HepG2 (cell line): Measurements from ENCODE around the gene TSPAN9. TPM values are rescaled to one million over a fixed set of nuclear protein-coding genes. Genes with fewer than 3 reads are reported as not detected.

Experiments used
- ATAC-seq: fragments of 200-7000 bp; cut with Tn5 transposase; 3 replicates; pipeline ENCODE4 v1.9.1; 2020; ENCODE audit warnings: mild to moderate bottlenecking, moderate library complexity
- BruUV-seq: library from RNA; stranded (reverse); fragments of 400-500 nt; replicated peaks from 2 replicates; lab custom pipeline; 2021; lab: Mats Ljungman, UMichigan
- CTCF ChIA-PET: fragments of 300-600 bp; formaldehyde crosslinking; extraction: SDS; loops from one replicate; lab custom pipeline; 2021; ENCODE audit warnings: low total read pairs, inconsistent platforms, low intra/inter-chr PET ratio; lab: Yijun Ruan, JAX
- POLR2A ChIA-PET: fragments of 350-600 bp; sonication (Branson Sonifier 250); formaldehyde crosslinking; loops from one replicate; lab custom pipeline; 2020; ENCODE audit warnings: antibody characterized with exemption, inconsistent platforms; lab: Yijun Ruan, JAX
- DNase-seq: peaks from one replicate; pipeline ENCODE4 v3.0.0-alpha.2; 2015; ENCODE audit warnings: low spot score
- FAIRE-seq: peaks from 3 replicates; lab custom pipeline; 2011; peaks lifted over from hg19 to GRCh38; lab: Jason Lieb, UNC
- H2AFZ ChIP-seq: one replicate; pipeline ENCODE4 v1.6.1; 2011; ENCODE audit warnings: low read length, inconsistent platforms
- H3K27ac ChIP-seq: fragments of 300-600 bp; 3 replicates; pipeline ENCODE4 v1.8.0; 2011; ENCODE audit warnings: mixed run types, mild to moderate bottlenecking, mixed read lengths, low read length, inconsistent platforms; ENCODE audit not compliant: insufficient read depth; ENCODE audit errors: extremely low read length
- H3K27me3 ChIP-seq, 2 experiments: fragments of 200-600 bp in 1 of 2; 2 replicates in 1 of 2; 3 replicates in 1 of 2; pipeline versions ENCODE4 v1.6.0 to v1.8.0; 2011; ENCODE audit warnings: low read length in 2 of 2, mild to moderate bottlenecking in 2 of 2, moderate library complexity in 2 of 2, inconsistent platforms in 1 of 2; ENCODE audit not compliant: insufficient read depth in 2 of 2, control insufficient read depth in 1 of 2
- H3K36me3 ChIP-seq, 2 experiments: fragments of 200-600 bp in 1 of 2; replicated peaks in 1 of 2; 2 replicates in 1 of 2; 3 replicates in 1 of 2; pipeline versions ENCODE4 v1.5.1 to v1.8.0; 2011; ENCODE audit warnings: low read length in 2 of 2, inconsistent platforms in 1 of 2; ENCODE audit not compliant: insufficient read depth in 2 of 2, control insufficient read depth in 1 of 2
- H3K4me1 ChIP-seq: 2 replicates; pipeline ENCODE4 v1.5.1; 2012; ENCODE audit warnings: low read length, inconsistent platforms; ENCODE audit not compliant: insufficient read depth
- H3K4me2 ChIP-seq: 2 replicates; pipeline ENCODE4 v1.6.0; 2011; ENCODE audit warnings: low read depth, low read length, inconsistent platforms
- H3K4me3 ChIP-seq, 3 experiments: fragments of 200-600 bp in 1 of 3; sonication (generic), shearing (Covaris generic) in 1 of 3; replicated peaks in 1 of 3; 2 replicates each; pipeline ENCODE4 v1.5.1; 2011 to 2016; ENCODE audit warnings: low read length in 3 of 3, inconsistent platforms in 2 of 3, low read depth in 2 of 3, mild to moderate bottlenecking in 2 of 3, control low read depth in 1 of 3, mixed read lengths in 1 of 3; ENCODE audit not compliant: insufficient read depth in 1 of 3
- H3K79me2 ChIP-seq: one replicate; pipeline ENCODE4 v1.6.1; 2011; ENCODE audit warnings: low read length, inconsistent platforms; ENCODE audit not compliant: insufficient read depth
- H3K9ac ChIP-seq: 2 replicates; pipeline ENCODE4 v1.6.0; 2011; ENCODE audit warnings: mild to moderate bottlenecking, low read depth, low read length, inconsistent platforms; ENCODE audit not compliant: insufficient read depth
- H3K9me3 ChIP-seq: 2 replicates; pipeline ENCODE4 v1.5.1; 2012; ENCODE audit warnings: mild to moderate bottlenecking, low read length
- H4K20me1 ChIP-seq: 2 replicates; pipeline ENCODE4 v1.6.0; 2011; ENCODE audit warnings: inconsistent platforms, mild to moderate bottlenecking, low read length, moderate library complexity; ENCODE audit not compliant: insufficient read depth
- CTCF ChIP-seq: sonication (generic); formaldehyde crosslinking; IDR thresholded peaks from 2 replicates; pipeline ENCODE4 v1.5.0; 2020; ENCODE audit warnings: mild to moderate bottlenecking, missing genetic modification reagents, moderate library complexity
- GABPA ChIP-seq, 2 experiments: IDR thresholded peaks; 2 replicates each; pipeline ENCODE4 v1.6.1; 2011 to 2016; ENCODE audit warnings: low read depth in 2 of 2, low read length in 1 of 2, missing biosample characterization in 1 of 2, missing genetic modification characterization in 1 of 2
- TBL1XR1 ChIP-seq: fragments of 150-350 bp; IDR thresholded peaks from 2 replicates; pipeline ENCODE4 v1.6.1; 2014; ENCODE audit warnings: borderline replicate concordance, low read length; ENCODE audit not compliant: partially characterized antibody
- WGBS: methylation state at CpG from one replicate; pipeline ENCODE4 v1.1.6; 2017; ENCODE audit warnings: low lambda C conversion rate; 5-methylcytosine and 5-hydroxymethylcytosine counted together
- in situ Hi-C: cut with HindIII; loops from 2 replicates; pipeline ENCODE4 v1.10.0; 2017; ENCODE audit warnings: low pct_unique_long_range_greater_than_20kb; ENCODE audit not compliant: extremely low pct_ligation_motif_present
- intact Hi-C: fragments of 100-400 bp; cut with micrococcal nuclease; formaldehyde crosslinking; loops from one replicate; pipeline ENCODE4 v1.10.0; 2022; ENCODE audit not compliant: unreplicated experiment
- polyA plus RNA-seq, 8 experiments: library from polyadenylated mRNA; depleted of rRNA in 3 of 8; stranded (reverse) in 7 of 8; unstranded in 1 of 8; fragments of >200 nt; fragmentation: Illumina TruSeq in 4 of 8; extraction: Trizol in 4 of 8; gene quantifications; 2 replicates each; pipeline versions ENCODE4 v1.2.1 to v1.2.3, GENCODE V29; 2011 to 2016; ENCODE audit warnings: low read depth in 4 of 8, missing spikeins in 1 of 8, mixed read lengths in 1 of 8; ENCODE audit not compliant: insufficient read depth in 1 of 8
- total RNA-seq, 5 experiments: library from RNA; depleted of rRNA; stranded (reverse); fragments of >200 nt; fragmentation: Illumina TruSeq; extraction: Trizol; gene quantifications; 2 replicates each; pipeline ENCODE4 v1.2.3, GENCODE V29; 2016; ENCODE audit warnings: low read depth in 1 of 5
- TF ChIP-seq, protein P1 (sequence below): sonication (generic); formaldehyde crosslinking; IDR thresholded peaks from 2 replicates; pipeline ENCODE4 v1.5.1; 2020; ENCODE audit warnings: mild to moderate bottlenecking, missing genetic modification reagents, borderline replicate concordance

The TSPAN9 gene
- total and polyA plus RNA-seq, 2 of the 13 experiments (the other 11 are each of a cell fraction or from before 2014, with no cell fraction given) = 18.1 to 42.3 TPM

DNA sequence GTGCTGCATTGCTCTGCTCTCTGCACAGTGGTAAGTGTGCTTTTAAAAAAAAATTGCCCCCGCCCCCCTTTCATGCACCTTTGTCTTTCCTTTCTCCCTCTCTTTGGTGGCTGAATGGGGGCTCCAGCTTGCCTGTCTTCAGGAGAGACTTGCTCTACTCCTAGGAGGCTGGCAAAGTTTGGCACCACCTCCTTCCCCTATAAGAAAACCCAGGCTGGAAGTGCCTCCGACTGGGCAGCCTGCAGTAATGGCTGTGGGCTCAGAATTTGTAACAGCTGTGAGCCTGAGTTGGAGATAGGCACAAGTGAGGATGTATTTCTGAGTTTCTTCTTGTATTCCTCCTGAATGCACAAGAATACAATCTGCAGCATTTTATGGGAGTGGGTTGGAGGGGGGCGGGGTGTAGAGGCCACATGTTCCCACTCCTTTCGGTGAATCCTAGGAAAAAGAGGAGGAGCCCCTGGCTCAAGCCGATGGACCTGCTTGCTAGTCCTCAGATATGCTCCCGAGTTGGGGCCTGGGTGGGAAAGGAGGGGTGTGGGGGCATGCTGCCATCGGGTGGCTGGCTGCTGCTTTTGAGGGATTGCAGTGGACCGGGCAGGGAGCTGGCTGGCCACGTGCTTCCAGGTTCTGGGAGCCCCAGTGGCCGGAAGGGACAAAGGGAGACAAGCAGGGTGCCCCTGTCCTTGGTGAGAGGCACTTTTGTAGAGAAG is 124.3 kb downstream of the TSPAN9 start (continued):
- TF ChIP-seq, protein P1, sequence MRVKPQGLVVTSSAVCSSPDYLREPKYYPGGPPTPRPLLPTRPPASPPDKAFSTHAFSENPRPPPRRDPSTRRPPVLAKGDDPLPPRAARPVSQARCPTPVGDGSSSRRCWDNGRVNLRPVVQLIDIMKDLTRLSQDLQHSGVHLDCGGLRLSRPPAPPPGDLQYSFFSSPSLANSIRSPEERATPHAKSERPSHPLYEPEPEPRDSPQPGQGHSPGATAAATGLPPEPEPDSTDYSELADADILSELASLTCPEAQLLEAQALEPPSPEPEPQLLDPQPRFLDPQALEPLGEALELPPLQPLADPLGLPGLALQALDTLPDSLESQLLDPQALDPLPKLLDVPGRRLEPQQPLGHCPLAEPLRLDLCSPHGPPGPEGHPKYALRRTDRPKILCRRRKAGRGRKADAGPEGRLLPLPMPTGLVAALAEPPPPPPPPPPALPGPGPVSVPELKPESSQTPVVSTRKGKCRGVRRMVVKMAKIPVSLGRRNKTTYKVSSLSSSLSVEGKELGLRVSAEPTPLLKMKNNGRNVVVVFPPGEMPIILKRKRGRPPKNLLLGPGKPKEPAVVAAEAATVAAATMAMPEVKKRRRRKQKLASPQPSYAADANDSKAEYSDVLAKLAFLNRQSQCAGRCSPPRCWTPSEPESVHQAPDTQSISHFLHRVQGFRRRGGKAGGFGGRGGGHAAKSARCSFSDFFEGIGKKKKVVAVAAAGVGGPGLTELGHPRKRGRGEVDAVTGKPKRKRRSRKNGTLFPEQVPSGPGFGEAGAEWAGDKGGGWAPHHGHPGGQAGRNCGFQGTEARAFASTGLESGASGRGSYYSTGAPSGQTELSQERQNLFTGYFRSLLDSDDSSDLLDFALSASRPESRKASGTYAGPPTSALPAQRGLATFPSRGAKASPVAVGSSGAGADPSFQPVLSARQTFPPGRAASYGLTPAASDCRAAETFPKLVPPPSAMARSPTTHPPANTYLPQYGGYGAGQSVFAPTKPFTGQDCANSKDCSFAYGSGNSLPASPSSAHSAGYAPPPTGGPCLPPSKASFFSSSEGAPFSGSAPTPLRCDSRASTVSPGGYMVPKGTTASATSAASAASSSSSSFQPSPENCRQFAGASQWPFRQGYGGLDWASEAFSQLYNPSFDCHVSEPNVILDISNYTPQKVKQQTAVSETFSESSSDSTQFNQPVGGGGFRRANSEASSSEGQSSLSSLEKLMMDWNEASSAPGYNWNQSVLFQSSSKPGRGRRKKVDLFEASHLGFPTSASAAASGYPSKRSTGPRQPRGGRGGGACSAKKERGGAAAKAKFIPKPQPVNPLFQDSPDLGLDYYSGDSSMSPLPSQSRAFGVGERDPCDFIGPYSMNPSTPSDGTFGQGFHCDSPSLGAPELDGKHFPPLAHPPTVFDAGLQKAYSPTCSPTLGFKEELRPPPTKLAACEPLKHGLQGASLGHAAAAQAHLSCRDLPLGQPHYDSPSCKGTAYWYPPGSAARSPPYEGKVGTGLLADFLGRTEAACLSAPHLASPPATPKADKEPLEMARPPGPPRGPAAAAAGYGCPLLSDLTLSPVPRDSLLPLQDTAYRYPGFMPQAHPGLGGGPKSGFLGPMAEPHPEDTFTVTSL (CRISPR knock-in tag) = no peak
- no peak for TF ChIP-seq TBL1XR1

DNA sequence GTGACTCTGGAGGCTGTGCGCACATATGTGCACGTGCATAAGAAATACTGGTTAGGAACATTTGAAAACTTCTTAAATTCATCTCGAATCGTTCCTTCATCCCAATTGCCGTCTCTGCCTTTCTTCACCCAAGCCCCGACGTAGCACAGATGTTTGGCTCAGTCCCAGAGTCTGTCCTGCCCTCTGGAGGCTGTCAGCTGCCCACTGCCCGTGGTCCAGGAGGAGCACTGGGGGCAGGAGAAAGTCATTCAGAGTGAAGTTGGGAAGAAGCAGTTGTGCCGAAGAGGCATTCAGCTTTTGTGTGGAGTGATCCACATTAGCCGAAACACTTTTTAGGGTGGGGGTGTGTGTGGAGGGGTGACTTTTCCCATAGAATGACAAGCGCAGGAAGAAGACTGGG is 124.9 kb downstream of the TSPAN9 start:
- no peak overlapping the region for H3K4me3 ChIP-seq
- H2AFZ ChIP-seq = no peak overlapping the region
- H3K27me3 ChIP-seq = no peaks in the 10 kb centered on the region
- peaks cover 2 to 6% of the 10 kb centered on the region in 2 experiments; a peak in 3 of 5 replicates for H3K36me3 ChIP-seq
- H3K79me2 ChIP-seq = no peaks in the 10 kb centered on the region
- H3K27ac ChIP-seq = no peak overlapping the region
- peaks cover 27% of the 10 kb centered on the region for H4K20me1 ChIP-seq
- ChIA-PET CTCF (interaction anchor here (1.3 to 2.2 kb wide), 2 partner anchors 67 to 73 kb away, joined by 3 to 28 read pairs; no protein-coding TSS in a partner anchor), POLR2A (no interaction called here)
- TF ChIP-seq GABPA (IDR thresholded peaks at IDR 0.05; ENCODE audit: low read depth, low read length) = no peak
- TF ChIP-seq GABPA (CRISPR knock-in tag; IDR thresholded peaks at IDR 0.05; ENCODE audit: low read depth) = no peak
- peak; percentile 4; the same call in 1 of the 2 replicates for TF ChIP-seq CTCF (CRISPR knock-in tag)
- DNase-seq (no peak), FAIRE-seq (no peak), ATAC-seq (no peak)
- H3K9ac ChIP-seq = no peak overlapping the region
- no peaks in the 10 kb centered on the region for H3K9me3 ChIP-seq
- peaks cover 12% of the 10 kb centered on the region for H3K4me1 ChIP-seq
- BruUV-seq = no TSS peak
- in situ Hi-C loops = loop anchor here (5.0 kb wide), 1 partner anchor 65 kb away; no protein-coding TSS in a partner anchor
- WGBS = 92% methylated on average over 11 of the region's 11 CpGs
- intact Hi-C loops = loop anchor here (2.0 kb wide), 1 partner anchor 129 kb away; no protein-coding TSS in a partner anchor
- H3K4me2 ChIP-seq = no peak overlapping the region
